GM18858 (cell line): ENCODE results near the gene ZNF423.

Source experiments
- ATAC-seq: cut with Tn5 transposase; IDR thresholded peaks from one replicate; pipeline ENCODE4 v1.9.1; 2021; ENCODE audit not compliant: unreplicated experiment

ZNF423 gene

GRCh38 chr16:49788986-49789385 lies 66.9 kb downstream of the ZNF423 start:
- no peak for ATAC-seq

DNA sequence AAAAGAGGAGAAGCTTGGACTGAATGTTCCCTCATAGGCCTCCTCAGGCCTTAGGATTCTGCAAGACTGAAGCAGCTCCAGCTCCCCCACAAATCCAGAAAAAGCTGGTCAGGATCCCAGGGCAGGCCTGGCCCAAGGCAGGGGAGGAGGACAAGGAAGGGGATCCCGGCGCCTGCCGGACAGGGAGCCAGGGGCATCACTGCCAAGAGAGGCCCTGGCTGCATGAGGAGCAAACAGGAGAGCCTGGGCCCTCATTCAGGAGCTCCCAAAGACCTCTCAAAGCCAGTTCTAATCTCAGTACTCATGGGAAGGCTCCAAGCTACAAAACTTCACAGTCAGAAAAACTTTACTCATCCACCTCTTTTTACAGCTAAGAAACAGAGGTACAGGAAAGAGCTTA lies 67.3 kb downstream of the ZNF423 start:
- no peak for ATAC-seq

- ATAC-seq = no peak
These were observed 68.9 kb downstream of the ZNF423 start for GRCh38 chr16:49786926-49787557.

DNA sequence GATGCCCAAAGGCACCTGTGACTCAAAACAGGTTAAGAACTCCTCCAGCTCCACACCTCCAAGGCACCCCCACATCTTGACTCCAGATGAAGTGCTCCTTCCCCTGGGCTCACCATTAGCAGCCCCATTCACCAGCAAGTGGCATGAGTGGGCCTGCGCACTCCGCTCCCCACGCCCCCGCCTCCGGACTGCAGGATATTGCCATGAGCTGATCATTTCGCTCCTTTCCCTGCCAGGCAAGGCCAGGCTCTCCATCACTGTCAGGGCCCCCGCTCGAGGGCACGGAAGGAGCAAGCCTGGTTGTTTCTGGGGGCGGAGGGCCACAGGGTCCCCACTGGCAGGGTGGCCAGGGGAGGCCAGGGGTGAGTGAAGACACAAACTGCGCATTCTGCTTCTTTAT lies 69.9 kb downstream of the ZNF423 start:
- ATAC-seq = no peak

GRCh38 chr16:49782405-49782804 lies 73.5 kb downstream of the ZNF423 start:
- no peak for ATAC-seq

- no peak for ATAC-seq
These were observed 74.5 kb downstream of the ZNF423 start for GRCh38 chr16:49781401-49781800.

DNA sequence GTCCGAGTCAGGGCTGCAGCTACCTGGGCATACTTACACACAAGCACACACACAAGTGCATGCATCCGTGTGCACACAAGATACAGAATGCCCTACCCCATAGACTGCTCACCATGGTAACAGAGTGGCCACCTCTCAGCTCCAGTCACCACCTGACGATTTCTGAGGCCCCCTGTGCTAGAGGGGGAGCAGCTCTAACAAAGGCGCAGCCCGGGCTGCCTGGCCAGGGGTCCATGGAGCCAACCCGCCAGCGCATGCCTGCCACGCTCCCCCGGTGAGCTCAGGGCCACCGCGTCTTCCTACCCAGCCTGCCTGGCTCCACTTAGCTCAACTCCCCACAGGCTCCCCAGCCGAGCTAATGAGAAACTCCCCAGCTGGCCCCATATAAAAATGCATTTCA lies 75.5 kb downstream of the ZNF423 start:
- ATAC-seq = no peak

- no peak for ATAC-seq
These were observed 75.9 kb downstream of the ZNF423 start for GRCh38 chr16:49779979-49780378.

GRCh38 chr16:49778202-49778930 lies 77.5 kb downstream of the ZNF423 start:
- ATAC-seq = no peak

DNA sequence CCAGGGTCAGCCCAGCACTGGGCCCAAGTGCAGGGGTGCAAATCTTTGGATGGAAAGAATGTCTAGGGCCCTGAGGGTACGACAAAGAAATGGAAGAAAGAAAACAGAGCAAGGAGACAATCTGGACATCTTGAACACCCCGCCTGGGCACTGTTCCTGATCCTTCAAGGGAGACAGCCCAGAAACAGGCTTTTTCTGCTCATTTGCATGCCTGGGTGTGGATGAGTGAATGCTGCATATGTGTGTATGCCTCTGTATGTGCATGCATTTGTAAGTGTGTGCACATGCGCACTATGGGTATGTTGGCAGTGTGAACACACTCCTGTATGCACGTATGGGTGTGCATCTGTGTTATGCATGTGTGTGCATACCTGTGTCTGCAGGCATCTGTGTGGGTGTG lies 79.2 kb downstream of the ZNF423 start:
- ATAC-seq = no peak

- ATAC-seq = no peak
These were observed 79.8 kb downstream of the ZNF423 start for GRCh38 chr16:49776085-49776595.

GRCh38 chr16:49775581-49775980 lies 80.3 kb downstream of the ZNF423 start:
- no peak for ATAC-seq

- ATAC-seq = no peak
These were observed 80.9 kb downstream of the ZNF423 start for GRCh38 chr16:49775018-49775417.

- no peak for ATAC-seq
These were observed 82.1 kb downstream of the ZNF423 start for GRCh38 chr16:49773534-49774475.

DNA sequence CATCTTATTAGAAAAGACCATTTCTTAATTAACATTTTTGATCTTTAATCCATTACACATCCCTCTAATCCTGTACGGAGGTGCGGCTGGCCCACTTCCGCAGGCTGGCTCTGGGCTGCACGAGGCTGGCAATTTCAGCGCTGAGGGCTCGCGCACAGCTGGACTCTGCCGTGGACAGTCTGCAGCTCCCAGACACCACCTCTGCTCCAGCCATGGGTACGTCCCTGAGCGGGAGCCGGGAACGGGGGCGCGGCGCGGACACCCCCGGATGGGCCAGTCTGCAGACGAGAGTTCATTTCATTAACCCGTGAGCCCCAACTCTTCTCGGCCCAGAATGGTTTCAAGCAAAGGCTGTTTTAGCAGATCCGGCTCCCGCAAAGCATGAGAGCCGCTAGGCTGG lies 87.9 kb downstream of the ZNF423 start:
- no peak for ATAC-seq

- no peak for ATAC-seq
These were observed 88.5 kb downstream of the ZNF423 start for GRCh38 chr16:49767414-49767813.

DNA sequence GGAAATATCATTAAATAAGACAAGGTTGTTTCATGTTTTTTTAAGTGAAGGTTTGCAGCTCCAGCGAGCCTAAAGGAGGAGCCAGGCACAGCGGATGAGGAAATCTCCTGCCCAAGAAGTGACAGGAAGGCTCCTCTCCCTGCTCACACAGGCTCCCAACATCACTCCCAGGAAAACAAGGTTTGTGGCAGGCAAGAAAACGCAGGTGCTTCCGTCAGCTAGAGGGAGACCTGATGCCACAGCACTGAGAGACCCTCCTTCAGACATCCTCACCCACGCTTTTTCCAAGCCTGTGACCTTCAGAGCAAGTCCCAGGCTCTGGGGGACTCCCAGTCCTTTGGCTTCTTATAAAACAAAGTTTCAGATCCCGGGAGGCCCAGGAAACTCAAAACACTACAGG lies 89.7 kb downstream of the ZNF423 start:
- no peak for ATAC-seq

DNA sequence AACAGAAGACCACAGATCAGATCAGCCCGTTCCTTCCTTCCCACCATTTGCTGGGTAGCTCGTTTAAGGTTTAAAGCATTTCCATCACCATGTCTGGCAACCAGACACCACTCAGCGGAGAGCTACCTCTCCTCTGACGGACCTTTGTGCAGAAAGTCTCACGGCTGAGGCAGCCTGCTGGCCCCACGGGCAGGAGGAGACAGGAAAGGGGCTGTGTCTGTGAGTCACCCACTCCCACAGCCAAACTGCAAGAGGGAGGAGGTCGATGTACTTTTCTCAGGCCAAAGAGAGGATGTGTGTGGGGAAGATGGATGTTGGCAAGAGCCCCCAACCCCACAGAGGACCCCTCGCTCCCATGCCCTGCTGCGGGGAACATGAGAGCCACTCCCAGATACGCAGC lies 92.1 kb downstream of the ZNF423 start:
- no peak for ATAC-seq

DNA sequence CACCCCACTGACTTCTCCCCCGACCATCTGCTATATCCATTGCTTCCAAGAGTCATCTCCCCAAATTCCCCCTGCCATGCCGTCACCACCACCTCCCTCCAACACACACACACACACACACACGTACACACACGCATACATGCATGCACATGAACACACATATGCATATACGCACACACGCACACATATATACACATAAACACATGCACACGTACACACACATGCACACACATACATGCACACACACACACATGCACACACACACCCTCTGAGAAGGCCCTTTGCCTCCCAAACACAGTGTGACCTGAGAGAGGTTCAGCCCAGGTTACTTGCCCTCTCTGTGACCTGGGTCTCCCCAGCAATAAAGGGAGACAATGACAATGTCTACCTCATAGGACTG lies 95.1 kb downstream of the ZNF423 start:
- ATAC-seq = no peak

- ATAC-seq = no peak
These were observed 98.3 kb downstream of the ZNF423 start for GRCh38 chr16:49757559-49758069.
